Measurements from ENCODE around the gene SLC11A1. TPM values are rescaled to one million over a fixed set of nuclear protein-coding genes. Genes with fewer than 3 reads are reported as not detected.

Gene SLC11A1
- total and polyA plus RNA-seq, 2 experiments from 2014 or later = 0.31 TPM; not detected in 1

DNA sequence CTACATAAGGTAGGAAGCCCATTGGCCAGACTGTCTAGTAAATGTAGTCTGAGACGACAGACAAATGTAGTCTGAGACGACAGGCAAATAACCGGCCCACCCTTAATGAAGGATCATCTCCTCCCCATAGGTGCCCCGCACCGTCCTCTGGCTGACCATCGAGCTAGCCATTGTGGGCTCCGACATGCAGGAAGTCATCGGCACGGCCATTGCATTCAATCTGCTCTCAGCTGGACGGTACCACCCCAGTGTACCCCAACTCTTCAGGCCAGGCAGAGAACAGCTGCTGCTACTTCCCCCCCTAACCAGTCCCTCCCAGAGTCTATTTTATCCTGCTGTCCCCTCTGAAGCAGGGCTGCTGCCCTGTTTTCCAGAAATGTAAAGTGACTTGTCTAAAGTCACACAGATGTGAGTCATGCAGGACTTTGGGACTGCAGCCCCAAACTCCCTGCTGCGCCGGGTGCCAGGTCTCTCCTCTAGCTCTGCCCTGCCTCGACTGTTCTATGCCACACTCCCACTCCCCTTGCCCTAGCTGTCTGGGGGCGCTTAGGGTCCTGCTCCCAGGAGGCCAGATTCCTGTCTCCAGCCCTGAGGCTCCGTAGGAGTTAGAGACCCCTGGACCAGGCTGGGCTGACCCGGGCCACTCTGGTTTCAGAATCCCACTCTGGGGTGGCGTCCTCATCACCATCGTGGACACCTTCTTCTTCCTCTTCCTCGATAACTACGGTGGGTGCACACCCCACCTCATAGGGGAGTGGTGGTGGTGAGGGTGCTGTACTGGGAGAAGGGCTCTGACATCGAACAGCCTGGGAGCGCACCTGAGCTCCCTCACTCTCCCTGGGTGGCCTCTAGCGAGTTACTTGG, 4.7 kb downstream of the SLC11A1 start:
- peaks cover 26% of the 10 kb centered on the region for H3K27me3 Mint-ChIP-seq (ENCODE audit: insufficient read depth, low read depth, poor library complexity)
- H3K4me3 ChIP-seq = peak overlapping the region; percentile 88
- H3K36me3 Mint-ChIP-seq (ENCODE audit: low read depth) = no peaks in the 10 kb centered on the region
- H3K9me2 ChIP-seq (ENCODE audit: insufficient read depth) = no peaks in the 10 kb centered on the region
- H3K27me3 ChIP-seq (ENCODE audit: insufficient read depth) = peaks cover 23% of the 10 kb centered on the region
- ATAC-seq = peak; percentile 65
- H3K4me1 ChIP-seq (ENCODE audit: insufficient read depth) = peaks cover 6% of the 10 kb centered on the region; the same call in 1 of the 2 replicates
- H4K20me1 ChIP-seq (replicated peaks; ENCODE audit: insufficient read depth) = no peaks in the 10 kb centered on the region
- no peaks in the 10 kb centered on the region for H3K79me2 ChIP-seq (replicated peaks; ENCODE audit: insufficient read depth)
- H3K9me3 Mint-ChIP-seq = no peaks in the 10 kb centered on the region
- peak overlapping the region; percentile 97 for H3K4me2 ChIP-seq
- no peaks in the 10 kb centered on the region for H3K36me3 ChIP-seq (ENCODE audit: insufficient read depth)
- peaks cover 9% of the 10 kb centered on the region; the same call in 1 of the 2 replicates for H3F3A ChIP-seq (replicated peaks; ENCODE audit: low read depth)
- DNase-seq (ENCODE audit: low spot score) = peak; percentile 62
- H3K4me1 Mint-ChIP-seq = peaks cover 5% of the 10 kb centered on the region; the same call in 2 of the 3 replicates
- H2AFZ ChIP-seq = peak overlapping the region; percentile 92
- H3K27ac ChIP-seq (ENCODE audit: low read depth) = no peak overlapping the region
- H3K27ac Mint-ChIP-seq = no peak overlapping the region
- TF ChIP-seq NANOG (IDR thresholded peaks at IDR 0.05; ENCODE audit: borderline replicate concordance) (no peak), STAT1 (IDR thresholded peaks at IDR 0.05; ENCODE audit: unreplicated experiment) (no peak), REST (IDR thresholded peaks at IDR 0.05; ENCODE audit: unreplicated experiment) (no peak), EZH2phosphoT487 (IDR thresholded peaks at IDR 0.05; ENCODE audit: unreplicated experiment) (no peak), ZNF114 (CRISPR knock-in tag; IDR thresholded peaks at IDR 0.05) (no peak), EZH2 (IDR thresholded peaks at IDR 0.05; ENCODE audit: low read depth, unreplicated experiment) (no peak), POLR2AphosphoS5 (IDR thresholded peaks at IDR 0.05; ENCODE audit: low read depth) (no peak; the same call in 1 of the 2 replicates), ZNF462 (CRISPR knock-in tag; IDR thresholded peaks at IDR 0.05) (no peak), CREB1 (CRISPR knock-in tag; IDR thresholded peaks at IDR 0.05; ENCODE audit: low read depth) (no peak), ZNF331 (CRISPR knock-in tag; IDR thresholded peaks at IDR 0.05; ENCODE audit: low read depth) (no peak), ETS1 (IDR thresholded peaks at IDR 0.05) (no peak), JUNB (IDR thresholded peaks at IDR 0.05; ENCODE audit: unreplicated experiment) (no peak)
- TF ChIP-seq, protein P1, sequence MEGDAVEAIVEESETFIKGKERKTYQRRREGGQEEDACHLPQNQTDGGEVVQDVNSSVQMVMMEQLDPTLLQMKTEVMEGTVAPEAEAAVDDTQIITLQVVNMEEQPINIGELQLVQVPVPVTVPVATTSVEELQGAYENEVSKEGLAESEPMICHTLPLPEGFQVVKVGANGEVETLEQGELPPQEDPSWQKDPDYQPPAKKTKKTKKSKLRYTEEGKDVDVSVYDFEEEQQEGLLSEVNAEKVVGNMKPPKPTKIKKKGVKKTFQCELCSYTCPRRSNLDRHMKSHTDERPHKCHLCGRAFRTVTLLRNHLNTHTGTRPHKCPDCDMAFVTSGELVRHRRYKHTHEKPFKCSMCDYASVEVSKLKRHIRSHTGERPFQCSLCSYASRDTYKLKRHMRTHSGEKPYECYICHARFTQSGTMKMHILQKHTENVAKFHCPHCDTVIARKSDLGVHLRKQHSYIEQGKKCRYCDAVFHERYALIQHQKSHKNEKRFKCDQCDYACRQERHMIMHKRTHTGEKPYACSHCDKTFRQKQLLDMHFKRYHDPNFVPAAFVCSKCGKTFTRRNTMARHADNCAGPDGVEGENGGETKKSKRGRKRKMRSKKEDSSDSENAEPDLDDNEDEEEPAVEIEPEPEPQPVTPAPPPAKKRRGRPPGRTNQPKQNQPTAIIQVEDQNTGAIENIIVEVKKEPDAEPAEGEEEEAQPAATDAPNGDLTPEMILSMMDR (conservative IDR thresholded peaks at IDR 0.05; ENCODE audit: low read depth in 2 of 2) = no peak
- H3K4me3 Mint-ChIP-seq = peak overlapping the region; percentile 85

Measured in GM23338 (cell line).